T-helper 2 cell treated with Interferon-gamma antibody and Interleukin-4, amounts not matched to agents 5 μg/mL and 100 μg/mL, for 36 hours (primary cell): Measurements from ENCODE around the gene AKAP8L.
"Not testable (repeated sequence)": the region's sequence is repeated elsewhere in the genome, so short reads cannot be mapped to it uniquely, and the experiment has no call there.

Source experiments
- DNase-seq: peaks from one replicate; pipeline ENCODE4 v3.0.0; 2021; ENCODE audit warnings: low spot score
- H3K27ac Mint-ChIP-seq: one replicate; pipeline ENCODE4 v1.8.0; 2021; ENCODE audit warnings: mild to moderate bottlenecking, mixed read lengths
- H3K27me3 Mint-ChIP-seq: one replicate; pipeline ENCODE4 v1.8.0; 2021; ENCODE audit warnings: low read depth, mixed read lengths
- H3K36me3 Mint-ChIP-seq: one replicate; pipeline ENCODE4 v1.8.0; 2021; ENCODE audit warnings: low read depth, mixed read lengths
- H3K4me1 Mint-ChIP-seq: one replicate; pipeline ENCODE4 v1.8.0; 2021; ENCODE audit warnings: low read depth, mixed read lengths
- H3K4me3 Mint-ChIP-seq: one replicate; pipeline ENCODE4 v1.8.0; 2022; ENCODE audit warnings: mild to moderate bottlenecking, moderate library complexity, mixed read lengths
- H3K9me3 Mint-ChIP-seq: one replicate; pipeline ENCODE4 v1.8.0; 2021; ENCODE audit warnings: mixed read lengths

Gene AKAP8L

GRCh38 chr19:15421721-15422260, 3.0 kb upstream of the AKAP8L start:
- Mint-ChIP-seq H3K36me3 (peaks cover 39% of the 10 kb centered on the region), H3K27ac (no peak overlapping the region), H3K4me1 (peaks cover 22% of the 10 kb centered on the region), H3K27me3 (no peaks in the 10 kb centered on the region), H3K9me3 (peaks cover 5% of the 10 kb centered on the region), H3K4me3 (no peak overlapping the region)
- no peak for DNase-seq

DNA sequence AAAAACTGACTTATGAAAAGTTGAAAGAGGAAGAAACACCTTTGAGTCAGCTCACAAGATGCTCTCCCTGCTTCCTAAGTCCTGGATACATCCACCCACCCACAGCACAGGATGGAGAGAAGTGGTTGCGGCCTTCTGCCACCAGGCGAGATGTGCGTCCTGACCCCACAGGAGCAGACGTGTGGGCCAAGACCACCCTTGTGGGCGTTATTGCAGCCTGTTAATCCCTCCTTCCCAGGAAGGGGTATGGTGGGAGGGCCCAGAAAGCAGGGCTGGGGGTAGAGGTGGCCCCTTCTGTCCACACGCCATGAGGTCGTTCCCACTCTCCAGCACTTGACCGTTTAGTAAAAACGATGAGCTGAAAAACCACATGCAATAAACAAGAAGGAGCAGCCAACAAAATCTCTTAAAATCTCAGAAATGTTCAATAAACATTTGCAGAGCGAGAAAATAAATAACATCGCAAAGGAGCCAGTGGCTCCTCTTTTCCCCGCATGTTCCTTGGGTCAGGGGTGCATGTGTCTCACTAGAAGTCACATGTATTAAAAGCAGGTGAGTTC, 2.4 kb upstream of the AKAP8L start:
- Mint-ChIP-seq H3K27ac (no peak overlapping the region), H3K36me3 (peaks cover 40% of the 10 kb centered on the region), H3K4me3 (no peak overlapping the region), H3K27me3 (no peaks in the 10 kb centered on the region), H3K9me3 (peaks cover 5% of the 10 kb centered on the region), H3K4me1 (peaks cover 28% of the 10 kb centered on the region)
- no peak for DNase-seq

GRCh38 chr19:15419413-15420025, 731 bp upstream of the AKAP8L start:
- Mint-ChIP-seq H3K36me3 (peaks cover 35% of the 10 kb centered on the region), H3K4me3 (peak overlapping the region; percentile 100), H3K4me1 (peaks cover 34% of the 10 kb centered on the region), H3K27me3 (no peaks in the 10 kb centered on the region), H3K27ac (peak overlapping the region; percentile 99), H3K9me3 (peaks cover 5% of the 10 kb centered on the region)
- no peak for DNase-seq

GRCh38 chr19:15418231-15418578, 583 bp downstream of the AKAP8L start:
- DNase-seq = no peak
- H3K27me3 Mint-ChIP-seq = no peaks in the 10 kb centered on the region
- H3K4me3 Mint-ChIP-seq = peak overlapping the region; percentile 100
- peaks cover 35% of the 10 kb centered on the region for H3K4me1 Mint-ChIP-seq
- no peaks in the 10 kb centered on the region for H3K9me3 Mint-ChIP-seq
- peak overlapping the region; percentile 99 for H3K27ac Mint-ChIP-seq
- peaks cover 27% of the 10 kb centered on the region for H3K36me3 Mint-ChIP-seq

DNA sequence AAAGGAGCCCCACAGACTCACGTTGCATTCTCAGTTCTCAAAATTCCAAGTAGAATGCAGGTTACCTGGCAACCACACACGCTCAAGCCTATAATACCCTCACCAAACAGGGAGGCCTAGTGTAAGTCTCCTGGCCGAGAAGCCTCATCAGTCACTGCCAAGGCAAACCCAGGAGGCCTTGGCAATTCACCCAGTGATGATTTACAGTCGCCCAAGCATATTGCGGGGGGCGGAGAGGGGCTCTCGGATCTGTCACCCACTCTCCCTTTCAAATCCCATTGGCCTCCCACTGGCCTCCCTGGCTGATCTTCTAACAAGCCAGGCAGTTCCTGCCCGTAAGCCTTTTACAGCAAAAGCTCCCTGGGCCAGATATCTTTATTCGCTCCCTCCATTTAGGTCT, 1.1 kb downstream of the AKAP8L start:
- H3K27me3 Mint-ChIP-seq = no peaks in the 10 kb centered on the region
- H3K36me3 Mint-ChIP-seq = peaks cover 22% of the 10 kb centered on the region
- no peaks in the 10 kb centered on the region for H3K9me3 Mint-ChIP-seq
- H3K27ac Mint-ChIP-seq = peak overlapping the region; percentile 99
- H3K4me3 Mint-ChIP-seq = peak overlapping the region; percentile 100
- peaks cover 38% of the 10 kb centered on the region for H3K4me1 Mint-ChIP-seq
- no peak for DNase-seq

GRCh38 chr19:15412832-15413231, 6.0 kb downstream of the AKAP8L start:
- peaks cover 29% of the 10 kb centered on the region for H3K4me1 Mint-ChIP-seq
- no peak for DNase-seq
- no peaks in the 10 kb centered on the region for H3K9me3 Mint-ChIP-seq
- H3K36me3 Mint-ChIP-seq = peaks cover 16% of the 10 kb centered on the region
- H3K27ac Mint-ChIP-seq = peak overlapping the region; percentile 41
- H3K27me3 Mint-ChIP-seq = no peaks in the 10 kb centered on the region
- H3K4me3 Mint-ChIP-seq = no peak overlapping the region

GRCh38 chr19:15411351-15411750, 7.4 kb downstream of the AKAP8L start:
- not testable (repeated sequence) for H3K27me3 Mint-ChIP-seq, H3K9me3 Mint-ChIP-seq, DNase-seq, H3K27ac Mint-ChIP-seq, H3K4me3 Mint-ChIP-seq
- Mint-ChIP-seq H3K4me1 (peaks cover 17% of the 10 kb centered on the region), H3K36me3 (peaks cover 19% of the 10 kb centered on the region)

DNA sequence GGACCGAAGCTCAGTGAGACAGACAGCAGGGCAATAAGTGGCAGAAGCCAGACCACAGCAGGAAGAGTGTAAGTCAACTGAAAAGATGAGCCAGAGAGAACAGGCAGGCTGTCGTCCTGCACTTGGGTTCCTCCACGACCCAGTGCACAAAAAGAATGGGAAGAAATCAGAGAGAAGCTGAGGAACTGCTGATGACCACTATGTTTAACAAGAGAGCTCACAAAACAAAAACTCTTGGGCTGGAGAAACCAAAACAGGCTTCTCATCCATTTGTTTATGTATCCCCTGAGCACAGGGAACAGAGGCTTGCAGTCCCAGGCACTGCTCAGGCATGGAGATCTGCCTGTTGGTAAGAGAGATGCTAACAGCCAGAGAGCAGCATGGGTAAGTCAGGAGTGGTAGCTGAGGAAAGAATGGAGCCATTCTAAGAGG, 14.0 kb downstream of the AKAP8L start:
- Mint-ChIP-seq H3K27me3 (no peaks in the 10 kb centered on the region), H3K4me1 (peaks cover 8% of the 10 kb centered on the region), H3K27ac (no peak overlapping the region), H3K9me3 (no peaks in the 10 kb centered on the region), H3K36me3 (peaks cover 26% of the 10 kb centered on the region), H3K4me3 (no peak overlapping the region)
- DNase-seq = no peak

DNA sequence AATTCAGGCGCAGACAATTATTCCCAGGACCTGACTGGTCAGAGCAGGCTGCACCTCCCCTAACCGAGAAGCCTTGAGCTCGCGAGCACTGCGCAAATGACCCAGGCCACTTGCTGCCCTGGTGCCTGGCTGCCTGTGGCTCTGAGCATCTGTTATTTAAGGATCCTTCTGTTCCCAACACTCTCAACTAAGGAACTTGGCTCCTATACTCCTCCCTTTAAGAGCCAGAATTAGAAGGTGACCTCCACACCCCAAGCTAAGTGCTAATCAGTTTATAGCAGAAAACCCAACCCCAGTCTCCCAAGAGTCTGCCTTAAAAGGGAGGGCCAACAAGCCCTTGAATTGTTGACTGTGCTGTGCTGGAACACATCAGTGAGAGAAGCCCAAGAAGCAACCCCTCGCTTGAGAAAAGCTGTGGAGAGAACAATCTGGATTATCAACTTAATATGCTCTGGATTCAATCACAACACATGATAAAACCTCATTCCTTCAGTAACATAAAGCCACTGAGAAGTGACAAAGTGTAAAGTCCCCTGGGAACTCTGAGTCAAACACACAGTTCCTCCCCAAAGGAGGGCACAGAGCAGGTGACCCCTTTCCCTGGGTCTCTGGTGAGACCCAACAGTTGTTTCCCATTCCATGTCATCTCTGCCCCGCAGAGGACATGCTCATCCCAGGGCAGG, 14.6 kb downstream of the AKAP8L start:
- DNase-seq = no peak
- no peak overlapping the region for H3K4me3 Mint-ChIP-seq

GRCh38 chr19:15403151-15403531, 15.6 kb downstream of the AKAP8L start:
- peaks cover 6% of the 10 kb centered on the region for H3K4me1 Mint-ChIP-seq
- no peak for DNase-seq
- no peaks in the 10 kb centered on the region for H3K27me3 Mint-ChIP-seq
- no peak overlapping the region for H3K27ac Mint-ChIP-seq
- no peaks in the 10 kb centered on the region for H3K9me3 Mint-ChIP-seq
- H3K36me3 Mint-ChIP-seq = peaks cover 25% of the 10 kb centered on the region
- H3K4me3 Mint-ChIP-seq = no peak overlapping the region

More for the DNA sequence above, 14.6 kb downstream of the AKAP8L start:
- no peaks in the 10 kb centered on the region for H3K27me3 Mint-ChIP-seq
- peaks cover 24% of the 10 kb centered on the region for H3K36me3 Mint-ChIP-seq
- no peaks in the 10 kb centered on the region for H3K9me3 Mint-ChIP-seq
- H3K4me1 Mint-ChIP-seq = peaks cover 8% of the 10 kb centered on the region
- H3K27ac Mint-ChIP-seq = no peak overlapping the region

DNA sequence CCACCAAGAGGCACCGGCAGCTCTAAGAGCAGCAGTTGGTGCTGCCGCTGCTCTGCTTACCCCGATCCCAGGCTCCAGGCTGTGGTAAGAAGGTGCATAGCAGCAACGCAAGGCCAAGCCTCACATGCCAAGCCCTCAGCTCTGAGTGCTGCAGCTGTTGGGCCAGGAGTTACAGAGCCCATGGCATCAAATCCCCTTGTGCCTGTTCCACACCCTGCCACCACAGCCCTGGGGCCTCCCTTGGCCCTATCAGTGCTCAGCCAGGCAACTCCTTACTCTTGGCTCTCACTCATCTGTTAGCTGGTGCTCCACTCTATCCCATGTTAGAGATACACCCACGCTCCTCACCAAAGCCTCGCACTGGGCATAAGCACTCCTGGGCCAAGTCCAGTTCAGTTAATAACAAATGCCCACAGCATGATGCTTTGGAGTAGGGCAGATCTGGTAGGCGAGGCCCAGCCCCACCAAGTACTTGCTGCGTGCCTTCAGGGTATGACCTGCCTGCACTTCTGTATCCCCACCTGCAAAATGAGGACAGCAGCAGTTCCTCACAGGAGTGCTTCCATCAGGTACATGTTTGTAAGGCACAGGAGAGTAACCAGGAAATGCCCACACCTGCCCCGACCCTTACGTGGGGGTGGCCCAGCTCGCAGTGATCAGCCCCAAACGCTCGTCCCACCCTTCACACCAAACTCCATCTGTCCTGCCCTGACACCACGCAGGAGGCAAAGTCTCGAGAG, 16.2 kb downstream of the AKAP8L start:
- no peak overlapping the region for H3K4me3 Mint-ChIP-seq
- no peaks in the 10 kb centered on the region for H3K27me3 Mint-ChIP-seq
- H3K27ac Mint-ChIP-seq = no peak overlapping the region
- no peaks in the 10 kb centered on the region for H3K9me3 Mint-ChIP-seq
- no peak for DNase-seq
- peaks cover 24% of the 10 kb centered on the region for H3K36me3 Mint-ChIP-seq
- peaks cover 4% of the 10 kb centered on the region for H3K4me1 Mint-ChIP-seq

DNA sequence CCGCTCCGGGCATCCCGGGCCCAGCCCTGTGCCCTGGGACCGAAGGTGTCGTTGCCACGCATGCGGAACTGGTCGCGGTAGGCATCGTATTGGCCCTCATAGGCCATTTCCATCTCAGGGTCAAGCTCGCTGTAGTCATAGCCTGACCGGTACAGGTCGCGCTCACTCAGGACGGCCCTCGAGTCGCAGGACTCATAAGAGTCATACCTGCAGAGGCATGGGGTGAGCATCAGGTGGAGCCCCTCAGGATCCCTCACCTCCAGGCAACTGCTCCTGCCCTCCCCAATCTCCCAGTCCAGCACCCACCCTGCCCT, 17.4 kb downstream of the AKAP8L start:
- Mint-ChIP-seq H3K27me3 (no peaks in the 10 kb centered on the region), H3K36me3 (peaks cover 32% of the 10 kb centered on the region), H3K27ac (no peak overlapping the region), H3K9me3 (no peaks in the 10 kb centered on the region), H3K4me3 (no peak overlapping the region), H3K4me1 (peaks cover 4% of the 10 kb centered on the region)
- DNase-seq = no peak

- Mint-ChIP-seq H3K9me3 (no peaks in the 10 kb centered on the region), H3K36me3 (peaks cover 37% of the 10 kb centered on the region)
Observed at GRCh38 chr19:15400521-15401396, 18.0 kb downstream of the AKAP8L start.

More at GRCh38 chr19:15400521-15401396, 18.0 kb downstream of the AKAP8L start:
- H3K27ac Mint-ChIP-seq = no peak overlapping the region
- peaks cover 4% of the 10 kb centered on the region for H3K4me1 Mint-ChIP-seq
- no peak for DNase-seq
- H3K27me3 Mint-ChIP-seq = no peaks in the 10 kb centered on the region
- no peak overlapping the region for H3K4me3 Mint-ChIP-seq
